ENCODE results near the gene UTS2. TPM values are rescaled to one million over a fixed set of nuclear protein-coding genes. Genes with fewer than 3 reads are reported as not detected.

Gene UTS2
- total RNA-seq, 1 donor from 2014 or later, result not detected

DNA sequence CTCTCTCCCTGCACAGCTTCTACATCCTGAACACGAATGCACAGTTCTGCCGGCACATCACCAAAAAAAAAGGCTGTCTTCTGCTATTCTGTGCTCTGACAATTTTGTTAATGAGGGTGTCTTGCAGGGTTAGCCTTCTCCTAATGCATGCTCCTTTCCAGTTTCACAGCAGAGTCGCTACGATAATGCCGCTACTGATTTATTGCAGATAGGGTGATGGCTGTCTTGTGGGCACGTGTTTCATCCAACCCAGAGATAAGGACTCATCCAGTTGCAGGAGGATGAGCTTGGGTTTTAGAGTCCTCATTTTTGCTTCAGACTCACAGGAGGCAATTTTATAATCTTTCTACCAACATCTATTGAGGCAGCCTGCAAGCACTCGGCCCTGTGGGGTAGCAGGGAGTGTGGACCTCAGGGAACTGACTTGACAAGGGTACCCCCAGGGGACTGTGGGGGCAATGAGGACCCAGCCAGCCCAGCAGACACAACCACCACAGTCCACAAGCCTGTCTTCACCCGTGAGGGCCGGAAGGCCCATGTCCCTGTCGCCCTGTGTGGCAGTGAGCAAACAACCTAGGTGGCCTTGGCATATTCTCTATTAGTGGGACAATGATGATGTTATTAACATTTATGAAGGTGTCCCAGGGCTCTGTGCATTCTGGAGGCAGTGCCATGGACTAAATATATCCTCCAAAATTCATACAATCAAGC lies 15.4 kb upstream of the UTS2 start:
- DNase-seq (ENCODE audit: low spot score) (no peak), ATAC-seq (no peak)
- intact Hi-C loops (cut with DNase I), result no loop called here

DNA sequence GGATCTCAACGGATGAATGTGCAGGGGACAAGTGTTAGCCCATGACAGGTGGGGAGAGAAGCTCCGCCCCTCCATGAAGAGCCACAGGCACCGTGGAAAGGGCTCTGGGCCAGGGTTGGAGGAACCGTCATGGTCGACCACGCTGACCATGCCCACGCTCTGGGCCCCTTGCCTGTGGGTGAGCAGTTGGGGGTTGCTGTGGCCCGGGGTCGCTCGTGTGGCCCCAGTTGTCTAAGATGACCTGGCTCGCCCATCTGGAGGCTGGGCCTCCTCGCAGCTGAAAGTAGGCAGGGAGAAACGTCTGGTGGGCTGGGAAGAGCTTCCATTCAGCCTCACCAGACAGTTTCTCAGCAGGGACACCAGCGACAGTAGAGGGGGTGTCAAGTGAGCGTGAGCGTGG lies 13.1 kb upstream of the UTS2 start:
- DNase-seq (ENCODE audit: low spot score) (no peak), ATAC-seq (no peak)
- intact Hi-C loops (cut with DNase I), result no loop called here

GRCh38 chr1:7863756-7864328 lies 11.0 kb upstream of the UTS2 start:
- intact Hi-C loops (cut with DNase I), result no loop called here
- DNase-seq (ENCODE audit: low spot score) (no peak), ATAC-seq (no peak)

- DNase-seq (ENCODE audit: low spot score) (no peak), ATAC-seq (no peak)
- intact Hi-C loops (cut with DNase I), result no loop called here
Measured at GRCh38 chr1:7862211-7863060, 9.6 kb upstream of the UTS2 start.

GRCh38 chr1:7861452-7861851 lies 8.6 kb upstream of the UTS2 start:
- ATAC-seq (no peak), DNase-seq (ENCODE audit: low spot score) (no peak)
- intact Hi-C loops (cut with DNase I), result no loop called here

DNA sequence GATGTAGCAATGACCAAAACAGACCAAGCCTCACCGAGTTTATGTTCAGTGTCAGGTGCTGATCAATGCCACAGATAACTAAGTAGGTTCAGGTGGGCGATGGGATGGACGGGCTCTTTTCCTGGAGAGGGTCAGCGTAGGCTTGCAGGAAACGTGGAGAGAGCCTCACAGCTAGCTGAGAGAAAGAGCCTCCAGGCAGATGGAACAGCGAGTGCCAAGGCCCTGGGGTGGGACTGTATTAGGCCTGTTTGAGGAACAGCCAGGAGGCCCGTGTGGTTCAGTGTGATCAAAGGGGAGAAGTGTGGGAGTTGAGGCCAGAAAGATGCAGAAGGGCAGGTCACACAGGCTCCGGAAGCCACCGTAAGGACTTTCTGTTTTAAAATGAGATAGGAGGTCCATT lies 7.3 kb upstream of the UTS2 start:
- ATAC-seq, result no peak
- intact Hi-C loops (cut with DNase I), result no loop called here
- no peak for DNase-seq (ENCODE audit: low spot score)

GRCh38 chr1:7859406-7859805 lies 6.5 kb upstream of the UTS2 start:
- no peak for DNase-seq (ENCODE audit: low spot score)
- intact Hi-C loops (cut with DNase I), result no loop called here
- ATAC-seq, result no peak

GRCh38 chr1:7857985-7858384 lies 5.1 kb upstream of the UTS2 start:
- intact Hi-C loops (cut with DNase I), result no loop called here
- DNase-seq (ENCODE audit: low spot score), result no peak
- no peak for ATAC-seq

DNA sequence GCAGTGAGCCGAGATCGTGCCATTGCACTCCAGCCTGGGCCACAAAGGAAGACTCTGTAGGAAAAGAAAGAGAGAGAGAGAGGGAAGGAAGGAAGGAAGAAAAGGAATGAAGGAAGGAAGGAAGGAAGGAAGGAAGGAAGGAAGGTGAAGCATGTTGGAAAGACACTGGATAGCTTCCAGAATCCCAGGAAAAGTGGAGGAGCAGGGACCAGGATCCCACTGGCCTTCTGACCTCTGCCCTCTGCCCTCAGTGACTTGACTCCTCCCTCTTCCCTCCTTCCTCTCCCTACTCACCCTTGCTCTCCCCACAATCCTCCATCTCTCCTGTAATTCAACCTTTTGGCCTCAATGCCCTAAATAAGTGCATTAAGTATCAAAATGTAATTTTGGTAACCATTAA lies 4.1 kb upstream of the UTS2 start:
- intact Hi-C loops (cut with DNase I), result no loop called here
- no peak for DNase-seq (ENCODE audit: low spot score)

GRCh38 chr1:7856345-7856744 lies 3.5 kb upstream of the UTS2 start:
- peak; percentile 48 for ATAC-seq
- intact Hi-C loops (cut with DNase I), result no loop called here
- no peak for DNase-seq (ENCODE audit: low spot score)

More for the DNA sequence above, 4.1 kb upstream of the UTS2 start:
- ATAC-seq, result no peak

DNA sequence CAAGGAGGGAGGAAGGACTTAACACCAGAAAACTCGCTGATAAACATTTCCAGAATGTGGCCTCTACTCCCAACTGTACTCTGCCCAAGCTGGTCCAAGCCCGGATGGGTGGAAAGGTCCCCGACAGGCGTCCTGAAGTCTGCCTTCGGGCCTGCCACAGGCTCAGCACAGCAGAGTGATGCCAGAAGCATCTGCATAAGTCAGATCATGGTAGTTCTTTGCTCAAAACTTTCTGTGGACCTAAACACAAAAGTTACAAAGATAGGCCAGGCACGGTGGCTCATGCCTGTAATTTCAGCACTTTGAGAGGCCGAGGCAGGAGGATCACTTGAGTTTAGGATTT lies 790 bp upstream of the UTS2 start:
- intact Hi-C loops (cut with DNase I), result no loop called here
- DNase-seq (ENCODE audit: low spot score) (no peak), ATAC-seq (no peak)

- intact Hi-C loops (cut with DNase I), result no loop called here
- ATAC-seq (no peak), DNase-seq (ENCODE audit: low spot score) (no peak)
Measured at GRCh38 chr1:7850786-7851185, 2.1 kb downstream of the UTS2 start.

- DNase-seq (ENCODE audit: low spot score) (no peak), ATAC-seq (no peak)
- intact Hi-C loops (cut with DNase I), result no loop called here
Measured at GRCh38 chr1:7847599-7847998, 5.3 kb downstream of the UTS2 start.

GRCh38 chr1:7846656-7847055 lies 6.2 kb downstream of the UTS2 start:
- intact Hi-C loops (cut with DNase I), result no loop called here
- DNase-seq (ENCODE audit: low spot score) (no peak), ATAC-seq (no peak)

DNA sequence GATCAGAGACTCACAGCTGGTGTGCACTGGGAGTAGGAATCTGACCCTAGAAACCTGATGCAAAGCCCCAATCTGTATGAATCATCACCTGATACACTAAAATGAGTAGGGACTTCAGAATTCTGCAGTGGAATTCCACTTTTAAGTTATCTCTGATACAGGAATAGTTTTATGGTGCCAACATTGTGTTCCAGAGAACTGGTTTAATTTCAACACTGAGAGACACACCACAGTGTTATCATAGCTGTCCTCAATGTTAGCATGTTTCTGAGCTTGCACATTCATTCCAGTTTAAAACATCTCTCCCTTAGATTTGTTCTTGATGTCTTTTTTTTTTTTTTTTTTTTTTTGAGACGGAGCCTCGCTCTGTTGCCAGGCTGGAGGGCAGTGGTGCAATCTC lies 7.1 kb downstream of the UTS2 start:
- intact Hi-C loops (cut with DNase I), result no loop called here
- ATAC-seq (no peak), DNase-seq (ENCODE audit: low spot score) (no peak)

GRCh38 chr1:7842517-7842916 lies 10.3 kb downstream of the UTS2 start:
- intact Hi-C loops (cut with DNase I), result no loop called here
- no peak for DNase-seq (ENCODE audit: low spot score)
- no peak for ATAC-seq

GRCh38 chr1:7839526-7839925 lies 13.3 kb downstream of the UTS2 start:
- intact Hi-C loops (cut with DNase I), result no loop called here
- DNase-seq (ENCODE audit: low spot score), result no peak
- no peak for ATAC-seq

DNA sequence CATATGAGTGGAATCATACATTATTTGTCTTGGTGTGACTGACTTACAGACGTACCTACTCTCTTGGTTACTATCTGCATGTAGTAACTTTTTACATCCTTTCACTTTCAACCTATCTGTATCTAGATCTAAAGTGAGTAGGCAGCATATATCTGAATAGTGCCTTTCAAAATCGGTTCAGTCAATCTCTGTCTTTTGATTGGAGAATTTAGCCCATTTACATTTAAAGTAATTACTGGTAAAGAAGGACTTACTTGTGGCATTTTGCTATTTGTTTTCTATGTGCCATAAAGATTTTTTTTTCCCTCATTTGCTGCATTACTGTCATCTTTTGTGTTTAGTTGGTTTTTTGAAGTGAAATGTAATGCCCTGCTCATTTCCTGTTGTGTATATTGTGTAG lies 14.2 kb downstream of the UTS2 start:
- intact Hi-C loops (cut with DNase I), result no loop called here
- ATAC-seq, result no peak

GRCh38 chr1:7833035-7833434 lies 19.8 kb downstream of the UTS2 start:
- ATAC-seq, result no peak
- intact Hi-C loops (cut with DNase I), result no loop called here
- no peak for DNase-seq (ENCODE audit: low spot score)

More for the DNA sequence above, 14.2 kb downstream of the UTS2 start:
- no peak for DNase-seq (ENCODE audit: low spot score)

DNA sequence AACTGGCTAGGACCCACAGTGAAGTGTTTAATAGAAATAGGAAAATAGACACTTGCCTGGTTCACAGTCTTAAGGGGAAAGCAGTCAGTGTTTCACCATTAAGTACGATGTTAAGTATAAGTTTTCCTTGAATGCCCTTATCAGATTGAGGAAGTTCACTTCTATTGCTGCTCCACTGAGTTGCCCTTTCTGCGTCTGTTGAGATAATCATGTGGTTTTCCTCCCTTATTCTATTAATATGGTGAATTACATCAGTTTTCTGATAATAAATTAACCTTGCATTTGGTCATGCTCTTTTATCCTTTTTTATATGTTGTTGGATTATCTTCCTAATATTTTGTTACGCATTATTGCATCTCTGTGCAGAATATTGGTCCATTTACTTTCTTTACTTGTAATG lies 21.4 kb downstream of the UTS2 start:
- ATAC-seq (no peak), DNase-seq (ENCODE audit: low spot score) (no peak)
- intact Hi-C loops (cut with DNase I), result no loop called here
